PC-9 (cell line): ENCODE measurements around the gene MCC.
"Not testable (repeated sequence)": the region's sequence is repeated elsewhere in the genome, so short reads cannot be mapped to it uniquely, and the experiment has no call there.

ENCODE experiments used
- CTCF ChIP-seq: fragments of 200-600 bp; sonication (generic); conservative IDR thresholded peaks from 2 replicates; pipeline ENCODE4 v1.6.1; 2017; ENCODE audit warnings: mixed run types, antibody characterized with exemption, mild to moderate bottlenecking, moderate library complexity
- EZH2 ChIP-seq: fragments of 200-600 bp; sonication (generic); IDR thresholded peaks from 2 replicates; pipeline ENCODE4 v1.8.0; 2017; ENCODE audit warnings: antibody characterized with exemption, low read depth

DNA sequence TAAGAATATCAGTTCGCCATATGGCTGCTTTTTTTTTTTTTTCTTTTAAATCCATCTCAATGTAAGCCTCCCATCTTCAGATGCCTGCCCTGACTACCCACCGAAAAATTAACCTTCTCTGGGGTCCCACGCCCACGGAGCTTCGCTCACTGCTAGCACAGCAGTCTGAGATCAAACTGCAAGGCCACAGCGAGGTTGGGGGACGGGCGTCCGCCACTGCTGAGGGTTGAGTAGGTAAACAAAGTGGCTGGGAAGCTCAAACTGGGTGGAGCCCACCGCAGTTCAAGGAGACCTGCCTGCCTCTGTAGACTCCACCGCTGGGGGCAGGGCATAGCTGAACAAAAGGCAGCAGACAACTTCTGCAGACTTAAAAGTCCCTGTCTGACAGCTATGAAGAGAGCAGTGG, 414.6 kb downstream of the MCC start:
- TF ChIP-seq CTCF, EZH2: not testable (repeated sequence)
